AML-193 (cell line): ENCODE results near the gene PHYHD1.
A peak's percentile ranks its signal among the peaks of the same experiment; 100 is the strongest.

Source experiments
- DNase-seq, 2 experiments: peaks; one replicate each; lab custom pipeline; 2025; lab: John Stamatoyannopoulos, UW

Gene PHYHD1

GRCh38 chr9:128920381-128921058 lies at the start of gene PHYHD1:
Gene PHYHD1 (plus strand): TSS chr9:128920982. CDS start chr9:128922324, 1,342 bp downstream.
- DNase-seq: no peak

- DNase-seq: no peak
Observed at GRCh38 chr9:128877852-128878251, 42.9 kb upstream of the PHYHD1 start.

GRCh38 chr9:128881884-128882676 lies 38.7 kb upstream of the PHYHD1 start, which contains the start of the genes KYAT1 and LRRC8A:
Gene KYAT1 (minus strand): TSS chr9:128881950. CDS start chr9:128845405, 36,545 bp downstream.
Gene LRRC8A (plus strand): TSS chr9:128882133. CDS start chr9:128907165, 25,032 bp downstream.
- peak; percentile 92 to 94 for DNase-seq

- no peak for DNase-seq
Observed at GRCh38 chr9:128882677-128883603, 37.8 kb upstream of the PHYHD1 start.

GRCh38 chr9:128884164-128884563 lies 36.6 kb upstream of the PHYHD1 start:
- DNase-seq: no peak

GRCh38 chr9:128885376-128885775 lies 35.4 kb upstream of the PHYHD1 start:
- no peak for DNase-seq

- DNase-seq: no peak
Observed at GRCh38 chr9:128885798-128886197, 35.0 kb upstream of the PHYHD1 start.

- DNase-seq: no peak
Observed at GRCh38 chr9:128886211-128886891, 34.4 kb upstream of the PHYHD1 start.

- DNase-seq: no peak
Observed at GRCh38 chr9:128887049-128887448, 33.7 kb upstream of the PHYHD1 start.

- no peak for DNase-seq
Observed at GRCh38 chr9:128887914-128888350, 32.9 kb upstream of the PHYHD1 start.

GRCh38 chr9:128891321-128892220 lies 29.2 kb upstream of the PHYHD1 start:
- DNase-seq: no peak

- DNase-seq: no peak
Observed at GRCh38 chr9:128892221-128892921, 28.4 kb upstream of the PHYHD1 start.

- DNase-seq: no peak
Observed at GRCh38 chr9:128893354-128893753, 27.4 kb upstream of the PHYHD1 start.

- no peak for DNase-seq
Observed at GRCh38 chr9:128894764-128895163, 26.0 kb upstream of the PHYHD1 start.

GRCh38 chr9:128895556-128895955 lies 25.2 kb upstream of the PHYHD1 start:
- no peak for DNase-seq

GRCh38 chr9:128898382-128898781 lies 22.4 kb upstream of the PHYHD1 start:
- DNase-seq: no peak

- no peak for DNase-seq
Observed at GRCh38 chr9:128898845-128899565, 21.8 kb upstream of the PHYHD1 start.

GRCh38 chr9:128899566-128900322 lies 21.0 kb upstream of the PHYHD1 start:
- DNase-seq: no peak
